ENCODE data around the gene ANKRD37. TPM values are rescaled to one million over a fixed set of nuclear protein-coding genes. Genes with fewer than 3 reads are reported as not detected.

The ANKRD37 gene
- total RNA-seq, 2 experiments from 2014 or later, result 51.2 to 54.6 TPM

DNA sequence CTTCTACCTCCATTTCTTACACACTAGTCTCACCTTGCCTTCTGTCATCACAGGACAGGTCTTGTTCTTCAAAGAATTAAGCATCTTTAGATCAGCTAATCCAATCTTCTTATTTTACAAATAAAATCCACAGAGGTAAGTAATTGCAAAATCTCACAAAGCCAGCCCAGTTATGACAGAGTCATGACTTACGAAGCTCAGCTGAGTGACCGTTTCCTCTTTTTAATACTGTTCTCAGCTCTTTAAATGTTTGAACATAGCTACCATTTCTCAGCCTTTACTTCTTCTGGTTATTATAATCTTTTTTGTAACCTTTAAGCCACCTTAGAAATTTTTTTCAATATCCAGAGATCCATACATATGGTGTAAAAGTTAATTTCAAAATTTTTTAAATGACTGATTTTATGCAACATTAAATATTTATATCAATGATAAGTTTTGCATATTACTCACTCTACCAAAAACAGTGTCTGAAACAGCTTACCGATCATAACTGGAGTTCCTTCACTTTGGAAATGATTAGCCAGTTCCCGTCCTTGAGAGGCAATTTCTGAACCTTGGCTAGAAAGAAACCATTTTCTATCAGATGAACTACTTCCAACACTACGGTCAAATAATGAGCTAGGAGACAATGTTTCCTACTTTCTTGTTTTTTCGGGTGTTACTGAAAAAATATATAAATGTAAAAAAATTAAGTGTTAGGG is 8.8 kb downstream of the ANKRD37 start:
- ChIA-PET POLR2A (interaction anchor here (1.6 kb wide), 1 partner anchor 10 kb away, joined by 4 read pairs; the partner anchor contains the start of gene LRP2BP), CTCF (interaction anchor here (0.6 to 1.5 kb wide), 2 partner anchors 220 to 832 kb away, joined by 3 to 4 read pairs; no protein-coding TSS in a partner anchor)

DNA sequence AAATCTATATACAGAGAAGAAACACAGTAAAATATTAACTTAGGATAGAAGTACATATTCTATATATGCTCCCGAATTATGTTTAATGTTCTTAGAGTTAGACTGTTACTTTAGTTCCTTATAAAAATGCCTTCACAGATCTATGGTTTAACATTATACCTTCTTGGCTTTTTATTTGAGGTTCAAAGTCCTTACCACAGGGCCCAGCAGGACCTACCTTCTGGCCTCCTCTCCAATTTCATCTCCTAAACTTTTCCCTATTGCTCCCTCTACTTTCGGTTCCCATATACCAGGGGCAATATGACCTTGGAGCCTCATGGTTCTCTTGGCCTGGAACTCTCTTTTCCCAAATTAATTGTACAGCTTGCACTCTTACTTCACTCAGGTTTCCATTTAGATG is 11.8 kb downstream of the ANKRD37 start:
- intact Hi-C loops (cut with micrococcal nuclease), result no loop called here
- Mint-ChIP-seq H3K36me3 (ENCODE audit: low read depth) (peaks cover 23% of the 10 kb centered on the region), H3K4me1 (ENCODE audit: low read depth) (no peaks in the 10 kb centered on the region), H3K4me3 (no peak overlapping the region), H3K27me3 (no peaks in the 10 kb centered on the region), H3K27ac (no peak overlapping the region), H3K9me3 (no peaks in the 10 kb centered on the region)
- TF ChIP-seq, protein P1, sequence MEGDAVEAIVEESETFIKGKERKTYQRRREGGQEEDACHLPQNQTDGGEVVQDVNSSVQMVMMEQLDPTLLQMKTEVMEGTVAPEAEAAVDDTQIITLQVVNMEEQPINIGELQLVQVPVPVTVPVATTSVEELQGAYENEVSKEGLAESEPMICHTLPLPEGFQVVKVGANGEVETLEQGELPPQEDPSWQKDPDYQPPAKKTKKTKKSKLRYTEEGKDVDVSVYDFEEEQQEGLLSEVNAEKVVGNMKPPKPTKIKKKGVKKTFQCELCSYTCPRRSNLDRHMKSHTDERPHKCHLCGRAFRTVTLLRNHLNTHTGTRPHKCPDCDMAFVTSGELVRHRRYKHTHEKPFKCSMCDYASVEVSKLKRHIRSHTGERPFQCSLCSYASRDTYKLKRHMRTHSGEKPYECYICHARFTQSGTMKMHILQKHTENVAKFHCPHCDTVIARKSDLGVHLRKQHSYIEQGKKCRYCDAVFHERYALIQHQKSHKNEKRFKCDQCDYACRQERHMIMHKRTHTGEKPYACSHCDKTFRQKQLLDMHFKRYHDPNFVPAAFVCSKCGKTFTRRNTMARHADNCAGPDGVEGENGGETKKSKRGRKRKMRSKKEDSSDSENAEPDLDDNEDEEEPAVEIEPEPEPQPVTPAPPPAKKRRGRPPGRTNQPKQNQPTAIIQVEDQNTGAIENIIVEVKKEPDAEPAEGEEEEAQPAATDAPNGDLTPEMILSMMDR (IDR thresholded peaks at IDR 0.05), result no peak
- ChIA-PET CTCF (no interaction called here), POLR2A (no interaction called here)
- DNase-seq (no peak), ATAC-seq (no peak)

More for the DNA sequence above, 8.8 kb downstream of the ANKRD37 start:
- H3K36me3 Mint-ChIP-seq (ENCODE audit: low read depth), result peaks cover 30% of the 10 kb centered on the region
- TF ChIP-seq, protein P1 (IDR thresholded peaks at IDR 0.05), result no peak
- H3K27me3 Mint-ChIP-seq, result no peaks in the 10 kb centered on the region
- ATAC-seq (no peak), DNase-seq (no peak)
- H3K4me3 Mint-ChIP-seq, result no peak overlapping the region
- no peak overlapping the region for H3K27ac Mint-ChIP-seq
- no peaks in the 10 kb centered on the region for H3K9me3 Mint-ChIP-seq
- peaks cover 7% of the 10 kb centered on the region for H3K4me1 Mint-ChIP-seq (ENCODE audit: low read depth)
- intact Hi-C loops (cut with micrococcal nuclease), result no loop called here

DNA sequence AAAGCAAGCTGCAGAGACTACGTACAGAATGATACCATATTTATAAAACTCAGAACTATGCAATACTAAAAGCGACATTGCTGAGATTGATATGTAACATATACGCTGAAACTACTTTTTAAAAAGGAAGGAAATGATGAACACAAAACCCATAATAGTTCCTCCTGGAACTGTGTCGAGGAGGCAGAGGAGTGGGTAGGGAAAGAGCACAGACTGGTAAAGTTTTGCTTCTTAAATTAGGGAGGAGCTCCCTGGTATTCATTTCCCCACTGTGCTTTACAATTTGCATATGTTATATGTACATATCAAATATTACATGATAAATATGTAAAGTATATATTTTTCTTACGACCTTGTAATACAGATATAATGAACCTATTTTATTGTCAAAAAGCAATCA is 15.2 kb downstream of the ANKRD37 start:
- DNase-seq (no peak), ATAC-seq (no peak)
- peaks cover 24% of the 10 kb centered on the region for H3K36me3 Mint-ChIP-seq (ENCODE audit: low read depth)
- H3K9me3 Mint-ChIP-seq, result no peaks in the 10 kb centered on the region
- no peak overlapping the region for H3K27ac Mint-ChIP-seq
- H3K4me1 Mint-ChIP-seq (ENCODE audit: low read depth), result no peaks in the 10 kb centered on the region
- intact Hi-C loops (cut with micrococcal nuclease), result no loop called here
- no peaks in the 10 kb centered on the region for H3K27me3 Mint-ChIP-seq
- H3K4me3 Mint-ChIP-seq, result no peak overlapping the region
- ChIA-PET CTCF (no interaction called here), POLR2A (no interaction called here)
- TF ChIP-seq, protein P1 (IDR thresholded peaks at IDR 0.05), result no peak

DNA sequence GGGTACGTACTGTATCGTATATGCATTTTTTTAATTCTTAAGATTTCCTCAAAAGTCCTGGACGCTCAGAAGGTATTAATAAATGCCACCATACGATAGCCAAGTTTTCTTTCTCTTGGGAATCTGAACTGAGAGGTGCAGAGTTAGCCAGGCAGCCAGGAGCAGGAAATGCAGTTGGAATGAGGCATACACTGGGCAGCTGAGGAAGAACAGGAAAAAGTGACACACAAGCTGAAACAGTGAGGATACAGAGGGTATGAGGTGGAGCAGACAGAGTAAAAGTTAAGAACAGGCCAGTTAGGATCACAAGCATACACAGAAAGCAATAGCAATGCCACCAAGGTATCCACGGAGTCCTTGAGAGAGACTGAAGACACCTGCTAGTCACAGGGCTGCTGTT is 15.8 kb downstream of the ANKRD37 start:
- no peak for DNase-seq
- Mint-ChIP-seq H3K36me3 (ENCODE audit: low read depth) (peaks cover 28% of the 10 kb centered on the region), H3K4me3 (no peak overlapping the region), H3K4me1 (ENCODE audit: low read depth) (no peaks in the 10 kb centered on the region), H3K9me3 (no peaks in the 10 kb centered on the region), H3K27me3 (no peaks in the 10 kb centered on the region), H3K27ac (no peak overlapping the region)
- intact Hi-C loops (cut with micrococcal nuclease), result no loop called here
- no peak for ATAC-seq
- ChIA-PET POLR2A (no interaction called here), CTCF (no interaction called here)
- TF ChIP-seq, protein P1 (IDR thresholded peaks at IDR 0.05), result no peak

DNA sequence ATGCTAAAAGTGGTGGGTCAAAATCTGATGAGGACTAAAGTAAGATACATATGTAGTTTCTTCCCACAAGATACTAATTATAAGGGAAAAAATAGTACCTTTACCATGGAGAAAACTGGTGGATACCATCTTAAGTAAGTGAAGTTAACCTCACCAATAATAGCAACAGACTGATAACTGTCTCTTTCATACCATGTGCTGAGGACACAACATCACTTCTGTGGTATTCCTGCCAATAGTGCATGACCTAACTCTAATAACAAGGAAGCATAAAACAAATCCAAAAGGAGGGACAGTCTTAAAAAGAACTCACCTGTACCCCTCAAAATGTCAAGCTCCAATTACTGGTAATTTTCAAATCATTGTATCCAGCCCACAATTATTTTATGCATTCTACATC is 20.3 kb downstream of the ANKRD37 start:
- H3K4me3 Mint-ChIP-seq, result no peak overlapping the region
- no peak overlapping the region for H3K27ac Mint-ChIP-seq

More for the DNA sequence above, 20.3 kb downstream of the ANKRD37 start:
- Mint-ChIP-seq H3K36me3 (ENCODE audit: low read depth) (peaks cover 30% of the 10 kb centered on the region), H3K27me3 (no peaks in the 10 kb centered on the region), H3K9me3 (no peaks in the 10 kb centered on the region), H3K4me1 (ENCODE audit: low read depth) (peaks cover 6% of the 10 kb centered on the region)
- DNase-seq (no peak), ATAC-seq (no peak)
- ChIA-PET CTCF (interaction anchor here (1.0 kb wide), 1 partner anchor 181 kb away, joined by 3 read pairs; no protein-coding TSS in a partner anchor), POLR2A (no interaction called here)
- intact Hi-C loops (cut with micrococcal nuclease), result no loop called here
- TF ChIP-seq, protein P1 (IDR thresholded peaks at IDR 0.05), result no peak
